HCT116 (cell line): ENCODE data around the gene IQCM.

Experiments used
- EZH2 ChIP-seq: fragments of 200-600 bp; sonication (generic); IDR thresholded peaks from 2 replicates; pipeline ENCODE4 v1.6.1; 2017; ENCODE audit warnings: antibody characterized with exemption, mixed run types
- FOSL1 ChIP-seq: IDR thresholded peaks from 2 replicates; pipeline ENCODE4 v1.6.1; 2012; ENCODE audit warnings: low read depth
- JUND ChIP-seq: IDR thresholded peaks from 2 replicates; pipeline ENCODE4 v1.6.1; 2012
- POLR2A ChIP-seq: IDR thresholded peaks from 2 replicates; pipeline ENCODE4 v1.7.0; 2011; ENCODE audit warnings: borderline replicate concordance; ENCODE audit not compliant: insufficient read depth, insufficient read length; ENCODE audit errors: extremely low read depth
- POLR2AphosphoS5 ChIP-seq: IDR thresholded peaks from 2 replicates; pipeline ENCODE4 v1.6.1; 2011; ENCODE audit warnings: mild to moderate bottlenecking, low read depth, low read length, moderate library complexity
- RAD21 ChIP-seq: IDR thresholded peaks from 2 replicates; pipeline ENCODE4 v1.6.1; 2012; ENCODE audit warnings: low read depth, mild to moderate bottlenecking
- TCF7L2 ChIP-seq: IDR thresholded peaks from 2 replicates; pipeline ENCODE4 v1.7.0; 2011; ENCODE audit warnings: borderline replicate concordance, inconsistent platforms; ENCODE audit not compliant: insufficient read depth, insufficient read length; ENCODE audit errors: extremely low read depth
- YY1 ChIP-seq: IDR thresholded peaks from 2 replicates; pipeline ENCODE4 v1.6.1; 2011; ENCODE audit warnings: low read length, low read depth, moderate library complexity, mild to moderate bottlenecking; ENCODE audit not compliant: insufficient replicate concordance; ENCODE audit errors: extremely low read depth
- TF ChIP-seq, protein P1 (sequence below): IDR thresholded peaks from 2 replicates; pipeline ENCODE4 v1.6.1; 2012
- TF ChIP-seq, protein P2 (sequence below): IDR thresholded peaks from 2 replicates; pipeline ENCODE4 v1.6.1; 2012; ENCODE audit warnings: low read depth
- TF ChIP-seq, protein P3 (sequence below): IDR thresholded peaks from 2 replicates; pipeline ENCODE4 v1.6.1; 2012
- TF ChIP-seq, protein P4 (sequence below), 3 experiments: fragments of 200-600 bp in 1 of 3; sonication (generic) in 1 of 3; IDR thresholded peaks in 2 of 3; conservative IDR thresholded peaks in 1 of 3; 2 replicates each; pipeline ENCODE4 v1.5.1; 2012 to 2017; ENCODE audit warnings: low read depth in 2 of 3, low read length in 2 of 3, antibody characterized with exemption in 1 of 3, borderline replicate concordance in 1 of 3, control low read depth in 1 of 3, mild to moderate bottlenecking in 1 of 3, mixed read lengths in 1 of 3, mixed run types in 1 of 3, moderate library complexity in 1 of 3; ENCODE audit not compliant: insufficient read depth in 1 of 3

DNA sequence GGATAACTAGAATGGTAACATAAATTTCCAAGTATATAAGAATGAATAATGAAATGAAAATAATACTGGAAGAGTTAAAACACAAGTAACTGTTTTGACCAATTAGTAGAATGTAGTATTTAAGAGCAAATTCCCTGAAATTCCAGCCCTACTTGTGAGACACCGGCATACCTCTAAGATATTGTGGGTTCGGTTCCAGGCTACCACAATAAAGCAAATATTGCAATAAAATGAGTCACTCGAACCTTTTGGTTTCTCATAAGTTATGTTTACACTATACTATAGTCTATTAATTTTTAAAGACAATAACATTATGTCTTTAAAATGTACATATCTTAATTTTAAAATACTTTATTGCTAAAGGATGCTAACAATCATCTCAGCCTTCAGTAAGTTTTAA, 15.2 kb upstream of the IQCM start:
- TF ChIP-seq, protein P1, sequence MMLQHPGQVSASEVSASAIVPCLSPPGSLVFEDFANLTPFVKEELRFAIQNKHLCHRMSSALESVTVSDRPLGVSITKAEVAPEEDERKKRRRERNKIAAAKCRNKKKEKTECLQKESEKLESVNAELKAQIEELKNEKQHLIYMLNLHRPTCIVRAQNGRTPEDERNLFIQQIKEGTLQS = no peak
- TF ChIP-seq EZH2 (no peak), RAD21 (no peak), YY1 (no peak), POLR2A (no peak), TCF7L2 (no peak), FOSL1 (no peak), JUND (no peak), POLR2AphosphoS5 (no peak)
- TF ChIP-seq, protein P2, sequence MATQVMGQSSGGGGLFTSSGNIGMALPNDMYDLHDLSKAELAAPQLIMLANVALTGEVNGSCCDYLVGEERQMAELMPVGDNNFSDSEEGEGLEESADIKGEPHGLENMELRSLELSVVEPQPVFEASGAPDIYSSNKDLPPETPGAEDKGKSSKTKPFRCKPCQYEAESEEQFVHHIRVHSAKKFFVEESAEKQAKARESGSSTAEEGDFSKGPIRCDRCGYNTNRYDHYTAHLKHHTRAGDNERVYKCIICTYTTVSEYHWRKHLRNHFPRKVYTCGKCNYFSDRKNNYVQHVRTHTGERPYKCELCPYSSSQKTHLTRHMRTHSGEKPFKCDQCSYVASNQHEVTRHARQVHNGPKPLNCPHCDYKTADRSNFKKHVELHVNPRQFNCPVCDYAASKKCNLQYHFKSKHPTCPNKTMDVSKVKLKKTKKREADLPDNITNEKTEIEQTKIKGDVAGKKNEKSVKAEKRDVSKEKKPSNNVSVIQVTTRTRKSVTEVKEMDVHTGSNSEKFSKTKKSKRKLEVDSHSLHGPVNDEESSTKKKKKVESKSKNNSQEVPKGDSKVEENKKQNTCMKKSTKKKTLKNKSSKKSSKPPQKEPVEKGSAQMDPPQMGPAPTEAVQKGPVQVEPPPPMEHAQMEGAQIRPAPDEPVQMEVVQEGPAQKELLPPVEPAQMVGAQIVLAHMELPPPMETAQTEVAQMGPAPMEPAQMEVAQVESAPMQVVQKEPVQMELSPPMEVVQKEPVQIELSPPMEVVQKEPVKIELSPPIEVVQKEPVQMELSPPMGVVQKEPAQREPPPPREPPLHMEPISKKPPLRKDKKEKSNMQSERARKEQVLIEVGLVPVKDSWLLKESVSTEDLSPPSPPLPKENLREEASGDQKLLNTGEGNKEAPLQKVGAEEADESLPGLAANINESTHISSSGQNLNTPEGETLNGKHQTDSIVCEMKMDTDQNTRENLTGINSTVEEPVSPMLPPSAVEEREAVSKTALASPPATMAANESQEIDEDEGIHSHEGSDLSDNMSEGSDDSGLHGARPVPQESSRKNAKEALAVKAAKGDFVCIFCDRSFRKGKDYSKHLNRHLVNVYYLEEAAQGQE = no peak
- TF ChIP-seq, protein P3, sequence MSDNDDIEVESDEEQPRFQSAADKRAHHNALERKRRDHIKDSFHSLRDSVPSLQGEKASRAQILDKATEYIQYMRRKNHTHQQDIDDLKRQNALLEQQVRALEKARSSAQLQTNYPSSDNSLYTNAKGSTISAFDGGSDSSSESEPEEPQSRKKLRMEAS = no peak
- TF ChIP-seq, protein P4, sequence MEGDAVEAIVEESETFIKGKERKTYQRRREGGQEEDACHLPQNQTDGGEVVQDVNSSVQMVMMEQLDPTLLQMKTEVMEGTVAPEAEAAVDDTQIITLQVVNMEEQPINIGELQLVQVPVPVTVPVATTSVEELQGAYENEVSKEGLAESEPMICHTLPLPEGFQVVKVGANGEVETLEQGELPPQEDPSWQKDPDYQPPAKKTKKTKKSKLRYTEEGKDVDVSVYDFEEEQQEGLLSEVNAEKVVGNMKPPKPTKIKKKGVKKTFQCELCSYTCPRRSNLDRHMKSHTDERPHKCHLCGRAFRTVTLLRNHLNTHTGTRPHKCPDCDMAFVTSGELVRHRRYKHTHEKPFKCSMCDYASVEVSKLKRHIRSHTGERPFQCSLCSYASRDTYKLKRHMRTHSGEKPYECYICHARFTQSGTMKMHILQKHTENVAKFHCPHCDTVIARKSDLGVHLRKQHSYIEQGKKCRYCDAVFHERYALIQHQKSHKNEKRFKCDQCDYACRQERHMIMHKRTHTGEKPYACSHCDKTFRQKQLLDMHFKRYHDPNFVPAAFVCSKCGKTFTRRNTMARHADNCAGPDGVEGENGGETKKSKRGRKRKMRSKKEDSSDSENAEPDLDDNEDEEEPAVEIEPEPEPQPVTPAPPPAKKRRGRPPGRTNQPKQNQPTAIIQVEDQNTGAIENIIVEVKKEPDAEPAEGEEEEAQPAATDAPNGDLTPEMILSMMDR (IDR thresholded peaks at IDR 0.05 in 2 of 3, conservative IDR thresholded peaks at IDR 0.05 in 1 of 3; ENCODE audit: borderline replicate concordance in 1 of 3, insufficient read depth in 1 of 3, low read depth in 2 of 3, low read length in 2 of 3) = no peak
